ENCODE results near the gene GATA1. TPM values are rescaled to one million over a fixed set of nuclear protein-coding genes. Genes with fewer than 3 reads are reported as not detected.

GATA1 gene
- total and polyA plus RNA-seq, 8 donors: 0.37 to 9.4 TPM; not detected in 6

GRCh38 chrX:48791063-48791820 lies 4.9 kb downstream of the GATA1 start:
- Histone ChIP-seq H3K27ac (no peak overlapping the region), H3K4me1 (no peaks in the 10 kb centered on the region), H3K36me3 (no peaks in the 10 kb centered on the region), H3K27me3 (peaks cover 0 to 19% (median 12%) of the 10 kb centered on the region in 3 donors), H3K4me3 (no peak overlapping the region), H3K9me3 (no peaks in the 10 kb centered on the region)
- DNase-seq: no peak
- intact Hi-C loops (cut with DNase I; ENCODE audit: low total_unique reads): no loop called here
- WGBS, 5 donors: 77 to 89% (median 87%) methylated on average over 8 to 11 of the region's 11 CpGs
- TF ChIP-seq EP300 (IDR thresholded peaks at IDR 0.05) (no peak), CTCF (IDR thresholded peaks at IDR 0.05) (no peak), POLR2AphosphoS5 (IDR thresholded peaks at IDR 0.05) (no peak), POLR2A (IDR thresholded peaks at IDR 0.05) (no peak)

GRCh38 chrX:48792219-48792618 lies 5.8 kb downstream of the GATA1 start:
- no peak for DNase-seq
- WGBS, 5 donors: 73 to 91% (median 76%) methylated on average over 2 to 7 of the region's 7 CpGs
- Histone ChIP-seq H3K36me3 (no peaks in the 10 kb centered on the region), H3K4me3 (no peak overlapping the region), H3K27ac (no peak overlapping the region), H3K4me1 (no peaks in the 10 kb centered on the region), H3K9me3 (no peaks in the 10 kb centered on the region), H3K27me3 (peaks cover 0 to 14% (median 8%) of the 10 kb centered on the region in 3 donors)
- intact Hi-C loops (cut with DNase I; ENCODE audit: low total_unique reads): no loop called here
- TF ChIP-seq POLR2A (IDR thresholded peaks at IDR 0.05) (no peak), CTCF (IDR thresholded peaks at IDR 0.05) (no peak), POLR2AphosphoS5 (IDR thresholded peaks at IDR 0.05) (no peak), EP300 (IDR thresholded peaks at IDR 0.05) (no peak)

- no peaks in the 10 kb centered on the region for H3K36me3 ChIP-seq
- peaks cover 0 to 9% (median 0%) of the 10 kb centered on the region in 3 donors for H3K27me3 ChIP-seq
- no peak for DNase-seq
- H3K27ac ChIP-seq: no peak overlapping the region
- no peaks in the 10 kb centered on the region for H3K9me3 ChIP-seq
- intact Hi-C loops (cut with DNase I; ENCODE audit: low total_unique reads): no loop called here
- no peak overlapping the region for H3K4me3 ChIP-seq
- WGBS, 5 donors: 58 to 90% (median 81%) methylated on average over 2 to 4 of the region's 4 CpGs
- no peaks in the 10 kb centered on the region for H3K4me1 ChIP-seq
- TF ChIP-seq EP300 (IDR thresholded peaks at IDR 0.05): no peak
- TF ChIP-seq CTCF (IDR thresholded peaks at IDR 0.05): no peak
- no peak for TF ChIP-seq POLR2AphosphoS5 (IDR thresholded peaks at IDR 0.05)
- no peak for TF ChIP-seq POLR2A (IDR thresholded peaks at IDR 0.05)
Measured at GRCh38 chrX:48793935-48794334, 7.5 kb downstream of the GATA1 start.

- no peaks in the 10 kb centered on the region for H3K4me1 ChIP-seq
- TF ChIP-seq CTCF (IDR thresholded peaks at IDR 0.05): no peak
- no peak for TF ChIP-seq POLR2A (IDR thresholded peaks at IDR 0.05)
- TF ChIP-seq POLR2AphosphoS5 (IDR thresholded peaks at IDR 0.05): no peak
- no peaks in the 10 kb centered on the region for H3K36me3 ChIP-seq
- DNase-seq: peak in 1 of 2 donors; percentile 40
- no peak overlapping the region for H3K27ac ChIP-seq
- H3K9me3 ChIP-seq: no peaks in the 10 kb centered on the region
- H3K4me3 ChIP-seq: no peak overlapping the region
- intact Hi-C loops (cut with DNase I; ENCODE audit: low total_unique reads): no loop called here
- H3K27me3 ChIP-seq: peaks cover 0 to 9% (median 0%) of the 10 kb centered on the region in 3 donors
- WGBS, 5 donors: 65 to 76% (median 70%) methylated on average over 4 to 12 of the region's 12 CpGs
Measured at GRCh38 chrX:48794340-48794910, 8.0 kb downstream of the GATA1 start.
